ENCODE data around the gene PIEZO2.
"Not testable (repeated sequence)": the region's sequence is repeated elsewhere in the genome, so short reads cannot be mapped to it uniquely, and the experiment has no call there.

PIEZO2 gene

GRCh38 chr18:10916865-10917264 lies 232.5 kb downstream of the PIEZO2 start:
- no peak for TF ChIP-seq CTCF (IDR thresholded peaks at IDR 0.05; ENCODE audit: extremely low read depth, missing control alignments)
- no peak for DNase-seq (ENCODE audit: low spot score)

GRCh38 chr18:10916387-10916786 lies 233.0 kb downstream of the PIEZO2 start:
- no peak for TF ChIP-seq CTCF (IDR thresholded peaks at IDR 0.05; ENCODE audit: extremely low read depth, missing control alignments)
- DNase-seq (ENCODE audit: low spot score), result no peak

- DNase-seq (ENCODE audit: low spot score), result not testable (repeated sequence)
Observed at GRCh38 chr18:10915748-10916147, 233.6 kb downstream of the PIEZO2 start.

GRCh38 chr18:10914610-10915009 lies 234.8 kb downstream of the PIEZO2 start:
- DNase-seq (ENCODE audit: low spot score), result not testable (repeated sequence)

- no peak for DNase-seq (ENCODE audit: low spot score)
- TF ChIP-seq CTCF (IDR thresholded peaks at IDR 0.05; ENCODE audit: extremely low read depth, missing control alignments), result no peak
Observed at GRCh38 chr18:10913919-10914318, 235.4 kb downstream of the PIEZO2 start.

- TF ChIP-seq CTCF (IDR thresholded peaks at IDR 0.05; ENCODE audit: extremely low read depth, missing control alignments), result no peak
- no peak for DNase-seq (ENCODE audit: low spot score)
Observed at GRCh38 chr18:10912790-10913545, 236.4 kb downstream of the PIEZO2 start.

- no peak for TF ChIP-seq CTCF (IDR thresholded peaks at IDR 0.05; ENCODE audit: extremely low read depth, missing control alignments)
- DNase-seq (ENCODE audit: low spot score), result no peak
Observed at GRCh38 chr18:10909724-10910123, 239.6 kb downstream of the PIEZO2 start.

- TF ChIP-seq CTCF (IDR thresholded peaks at IDR 0.05; ENCODE audit: extremely low read depth, missing control alignments), result no peak
- no peak for DNase-seq (ENCODE audit: low spot score)
Observed at GRCh38 chr18:10908760-10909159, 240.6 kb downstream of the PIEZO2 start.
